Activated CD4-positive, alpha-beta T cell treated with anti-CD3 and anti-CD28 coated beads, Interleukin-2, amount 50 U/mL, for 24 hours (primary cell): ENCODE measurements around the gene NOG.

Experiments used
- DNase-seq, 2 donors: peaks; one replicate each; pipeline ENCODE4 v3.0.0-alpha.2; 2020; ENCODE audit warnings: low read depth in 1 of 2, low spot score in 1 of 2

NOG gene

GRCh38 chr17:56596691-56597494 lies 3.4 kb downstream of the NOG start:
- no peak for DNase-seq

- DNase-seq, result no peak
Observed at GRCh38 chr17:56597495-56597990, 4.0 kb downstream of the NOG start.

- no peak for DNase-seq
Observed at GRCh38 chr17:56598466-56598865, 5.0 kb downstream of the NOG start.

GRCh38 chr17:56599088-56599487 lies 5.6 kb downstream of the NOG start:
- no peak for DNase-seq

- DNase-seq, result no peak
Observed at GRCh38 chr17:56599566-56599965, 6.1 kb downstream of the NOG start.

GRCh38 chr17:56600256-56600655 lies 6.8 kb downstream of the NOG start:
- DNase-seq, result no peak

- DNase-seq, result no peak
Observed at GRCh38 chr17:56601591-56601990, 8.1 kb downstream of the NOG start.

- no peak for DNase-seq
Observed at GRCh38 chr17:56602292-56603130, 9.0 kb downstream of the NOG start.

- DNase-seq, result no peak
Observed at GRCh38 chr17:56603486-56604238, 10.2 kb downstream of the NOG start.

GRCh38 chr17:56604691-56605290 lies 11.3 kb downstream of the NOG start:
- DNase-seq, result no peak

GRCh38 chr17:56608944-56609343 lies 15.4 kb downstream of the NOG start:
- DNase-seq, result no peak

- DNase-seq, result no peak
Observed at GRCh38 chr17:56610321-56610720, 16.8 kb downstream of the NOG start.

GRCh38 chr17:56613131-56613530 lies 19.6 kb downstream of the NOG start:
- DNase-seq, result no peak

- no peak for DNase-seq
Observed at GRCh38 chr17:56614522-56614921, 21.0 kb downstream of the NOG start.

GRCh38 chr17:56616239-56616638 lies 22.7 kb downstream of the NOG start:
- no peak for DNase-seq

GRCh38 chr17:56623383-56623782 lies 29.9 kb downstream of the NOG start:
- no peak for DNase-seq

GRCh38 chr17:56624309-56624708 lies 30.8 kb downstream of the NOG start:
- no peak for DNase-seq

- no peak for DNase-seq
Observed at GRCh38 chr17:56624912-56625311, 31.4 kb downstream of the NOG start.

GRCh38 chr17:56629531-56630075 lies 36.1 kb downstream of the NOG start:
- DNase-seq, result no peak

- no peak for DNase-seq
Observed at GRCh38 chr17:56630202-56630601, 36.7 kb downstream of the NOG start.

GRCh38 chr17:56633681-56634080 lies 40.2 kb downstream of the NOG start:
- DNase-seq, result no peak
